GM18507 (cell line): ENCODE measurements around the gene WNK2.
"Not testable (repeated sequence)": the region's sequence is repeated elsewhere in the genome, so short reads cannot be mapped to it uniquely, and the experiment has no call there.

Experiments used
- DNase-seq: peaks from one replicate; pipeline ENCODE4 v3.0.0; 2011; ENCODE audit warnings: low read depth; ENCODE audit not compliant: insufficient read length; ENCODE audit errors: extremely low spot score
- FAIRE-seq: peaks from 2 replicates; lab custom pipeline; 2011; peaks lifted over from hg19 to GRCh38; lab: Jason Lieb, UNC

Gene WNK2

DNA sequence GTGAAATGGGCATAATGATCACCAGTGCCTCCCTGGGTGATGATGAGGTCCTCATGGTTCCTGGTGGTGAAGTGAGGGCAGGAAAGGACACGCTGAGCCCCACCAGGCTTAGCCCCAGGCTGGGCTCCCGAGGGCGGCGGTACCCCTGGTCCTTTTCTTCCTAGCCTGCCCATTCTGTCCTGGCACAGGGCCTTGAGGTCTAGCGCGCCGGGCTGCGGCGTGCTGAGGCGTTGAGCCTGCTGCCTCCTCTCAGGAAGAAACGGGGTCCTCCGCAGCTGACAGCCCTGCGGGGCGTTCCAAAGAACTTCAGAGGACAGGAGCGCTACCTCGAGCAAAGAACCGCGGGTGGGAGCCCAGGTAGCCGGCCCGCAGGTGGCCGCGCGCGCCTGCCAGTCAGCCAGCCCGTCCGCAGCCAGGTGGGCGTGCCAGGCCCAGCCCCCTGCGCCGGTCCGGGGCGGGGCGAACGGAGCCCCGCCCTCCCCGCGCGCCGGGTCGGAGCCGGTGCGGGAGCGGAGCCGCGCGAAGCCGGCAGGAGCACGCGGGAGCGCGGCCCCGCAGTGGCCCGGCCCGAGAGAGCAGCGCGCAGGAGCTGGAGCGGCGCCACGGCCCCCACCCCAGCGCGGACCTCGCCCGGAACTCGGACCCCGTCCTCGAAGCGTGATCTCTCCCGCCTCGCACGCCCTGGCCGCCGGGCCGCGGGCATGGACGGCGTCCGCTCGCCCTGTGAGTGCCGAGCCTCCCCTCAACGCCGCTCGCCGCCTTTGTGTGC lies at the start of gene WNK2:
Gene WNK2, plus strand, starts transcription at position 477 of the 769 bp plus-strand sequence. CDS start 791 bp downstream, outside the sequence.
- no peak for FAIRE-seq
- DNase-seq, result peak; percentile 40

DNA sequence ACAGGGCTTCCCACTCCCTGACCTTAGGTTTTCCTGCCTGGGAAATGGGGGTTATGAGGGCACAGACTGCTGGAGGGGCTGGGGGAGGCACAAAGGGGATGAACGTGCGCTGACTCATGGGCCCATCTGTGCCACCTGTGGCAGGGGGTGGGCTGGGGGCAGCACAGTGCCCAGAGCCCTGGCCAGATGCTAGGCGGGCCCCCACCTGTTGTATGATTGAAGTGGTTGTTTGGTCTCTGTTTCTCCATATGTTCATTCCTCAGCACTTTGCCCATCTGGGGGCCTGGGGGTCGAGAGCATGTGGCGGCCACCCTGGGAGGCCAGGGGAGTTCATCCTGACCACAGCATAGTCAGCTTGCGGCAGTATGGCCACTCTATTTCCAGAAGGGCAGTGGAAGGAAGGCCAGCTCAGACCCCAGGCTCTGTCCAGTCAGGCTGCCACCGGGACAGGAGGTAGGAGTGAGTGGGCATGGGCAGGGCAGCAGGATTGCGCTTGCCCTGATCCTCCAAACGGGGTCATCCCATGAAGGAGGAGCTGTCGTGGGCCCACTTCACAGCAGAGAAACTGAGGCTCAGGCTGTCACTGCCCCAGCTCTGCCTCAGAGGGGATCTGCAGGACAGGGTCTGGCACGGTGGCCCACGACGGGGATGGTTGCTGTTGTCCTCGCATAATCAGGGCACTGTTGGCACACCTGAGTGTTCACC lies 49.0 kb upstream of the WNK2 start:
- DNase-seq (no peak), FAIRE-seq (no peak)

DNA sequence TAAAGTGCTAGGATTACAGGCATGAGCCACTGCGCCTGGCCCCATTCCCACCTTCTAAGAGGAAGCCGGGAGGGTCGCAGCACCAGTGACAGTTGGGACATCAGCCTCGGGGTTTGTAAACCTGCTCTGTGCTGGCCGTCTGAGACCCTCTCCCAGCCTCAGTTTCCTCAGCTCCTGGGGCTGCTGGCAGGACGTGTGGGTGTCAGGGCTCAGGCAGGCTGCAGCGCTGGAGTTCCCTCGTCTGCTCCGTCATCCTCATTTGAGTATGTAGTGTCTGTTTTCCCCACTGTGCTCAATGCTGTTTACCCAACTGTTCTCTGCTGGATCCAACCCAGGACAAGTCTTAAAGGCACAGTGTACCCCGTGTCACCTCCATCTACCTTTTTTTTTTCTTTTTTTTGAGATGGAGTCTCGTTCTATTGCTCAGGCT lies 47.9 kb upstream of the WNK2 start:
- DNase-seq (no peak), FAIRE-seq (no peak)

DNA sequence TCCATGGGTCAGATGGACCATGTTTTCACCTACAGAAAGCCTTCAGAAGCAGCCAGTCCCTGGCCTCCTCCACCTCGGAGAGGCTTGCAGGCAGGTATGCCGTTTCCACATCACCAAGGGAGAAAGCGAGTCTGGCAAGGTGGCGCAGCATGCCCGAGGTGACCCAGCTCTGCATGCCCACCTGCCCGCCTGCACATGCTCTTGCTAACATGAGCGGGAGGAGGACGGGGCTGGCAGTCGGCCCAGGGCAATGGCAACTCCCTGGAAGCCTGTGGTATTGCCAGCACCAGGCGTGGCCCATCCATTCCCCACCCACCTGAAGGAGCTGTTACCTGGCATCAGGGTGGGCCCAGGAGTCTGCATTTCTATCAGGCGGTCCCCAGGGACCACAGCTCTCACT lies 46.6 kb upstream of the WNK2 start:
- no peak for DNase-seq
- FAIRE-seq, result no peak

DNA sequence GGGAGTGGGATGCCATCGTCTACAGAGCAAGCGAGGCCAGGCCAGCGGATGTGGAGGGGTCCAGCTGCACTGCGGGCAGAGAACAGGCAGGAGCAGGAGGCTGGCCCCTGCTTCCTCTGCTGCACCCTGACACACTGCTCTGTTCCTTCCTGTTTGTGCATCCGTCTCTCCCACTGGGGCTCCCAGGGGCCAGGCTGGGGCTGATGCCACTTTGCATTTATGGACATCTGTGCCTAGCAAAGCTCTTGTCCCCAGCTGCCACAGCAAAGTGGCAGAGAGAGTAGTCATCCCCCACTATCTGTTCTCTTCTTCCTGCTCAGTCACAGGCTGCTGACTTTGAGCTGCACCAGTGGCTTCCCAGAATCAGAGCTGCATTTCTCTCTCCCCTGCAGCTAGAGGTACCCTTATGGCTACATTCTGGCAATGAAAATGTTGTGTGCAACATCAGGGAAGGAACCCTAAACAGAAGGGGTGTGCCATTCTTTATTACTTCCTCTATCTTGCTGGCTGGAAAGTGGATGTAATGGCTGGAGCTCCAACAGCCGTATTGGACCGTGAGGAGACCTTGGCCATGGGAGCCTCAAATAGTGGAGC lies 45.7 kb upstream of the WNK2 start:
- FAIRE-seq (no peak), DNase-seq (no peak)

DNA sequence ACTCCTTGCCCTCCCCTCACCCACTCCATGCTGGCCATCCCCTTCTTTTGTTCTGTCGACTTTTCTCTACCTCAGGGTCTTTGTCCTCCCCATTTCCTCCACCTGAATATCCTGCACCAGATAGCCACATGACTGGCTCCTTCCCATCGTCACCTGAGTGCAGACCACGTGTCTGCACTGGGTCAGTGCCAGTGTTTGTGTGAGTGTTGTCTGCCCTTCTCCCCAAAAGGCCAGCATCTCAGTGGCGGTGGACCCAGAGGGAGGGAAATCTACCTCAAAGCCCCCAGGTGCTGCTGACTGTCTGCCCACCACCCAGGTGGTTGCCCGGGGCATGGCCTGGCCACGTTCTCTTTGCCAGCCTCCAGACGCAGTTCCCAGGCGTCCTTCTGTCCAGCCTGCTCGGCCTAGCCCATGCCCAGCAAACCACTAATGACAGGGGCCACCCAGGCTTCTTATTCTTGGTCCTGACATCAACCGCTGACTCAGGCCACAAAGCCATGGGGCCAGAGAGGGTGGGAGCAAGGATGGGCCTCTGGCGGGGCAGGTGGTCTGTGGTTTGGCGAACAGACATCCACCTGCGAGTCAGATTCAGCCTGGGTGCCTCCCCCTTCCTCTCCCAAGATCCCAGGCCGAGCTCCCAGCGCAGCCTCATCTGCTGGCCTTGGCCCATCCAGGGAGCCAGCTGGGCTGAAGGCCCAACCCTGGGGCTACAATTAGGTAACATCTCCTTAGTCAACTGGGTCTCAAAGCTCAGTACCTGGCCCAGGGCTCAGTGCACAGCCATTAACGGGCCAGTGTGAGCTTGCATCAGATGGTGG lies 44.4 kb upstream of the WNK2 start:
- DNase-seq (no peak), FAIRE-seq (no peak)

DNA sequence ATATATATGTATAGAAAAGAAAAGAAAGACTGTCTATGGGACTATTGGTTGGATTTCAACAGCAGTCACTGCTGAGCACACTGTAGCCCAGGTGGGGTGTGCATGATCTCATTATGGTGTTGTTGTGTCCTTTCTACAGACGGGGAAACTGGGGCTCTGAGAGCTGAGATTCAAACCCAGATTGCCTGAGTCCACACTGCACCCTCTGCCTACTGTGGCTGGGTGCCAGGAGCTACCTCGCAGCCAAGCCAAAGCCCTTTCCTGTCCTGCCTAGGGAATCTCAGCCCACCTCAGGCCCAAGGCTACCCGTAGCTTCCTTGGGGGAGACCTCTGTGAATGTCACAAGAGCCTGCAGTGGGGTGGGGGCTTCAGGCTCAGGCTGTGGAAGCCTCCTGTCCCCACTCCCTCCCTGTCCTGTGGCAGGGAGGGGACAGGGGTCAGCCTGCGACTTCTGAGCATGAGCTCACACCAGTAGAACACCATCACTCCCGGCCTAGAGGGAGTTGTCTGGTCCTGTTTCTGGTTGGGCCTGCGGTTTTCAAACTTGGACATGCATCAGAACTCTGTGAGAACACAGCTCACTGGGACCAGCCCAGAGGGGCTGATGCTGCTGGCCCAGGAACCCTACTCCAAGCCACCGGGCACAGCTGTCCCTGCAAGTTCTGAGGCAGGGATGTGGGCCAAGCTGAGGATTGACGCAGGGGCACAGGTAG lies 42.0 kb upstream of the WNK2 start:
- no peak for DNase-seq
- FAIRE-seq, result no peak

DNA sequence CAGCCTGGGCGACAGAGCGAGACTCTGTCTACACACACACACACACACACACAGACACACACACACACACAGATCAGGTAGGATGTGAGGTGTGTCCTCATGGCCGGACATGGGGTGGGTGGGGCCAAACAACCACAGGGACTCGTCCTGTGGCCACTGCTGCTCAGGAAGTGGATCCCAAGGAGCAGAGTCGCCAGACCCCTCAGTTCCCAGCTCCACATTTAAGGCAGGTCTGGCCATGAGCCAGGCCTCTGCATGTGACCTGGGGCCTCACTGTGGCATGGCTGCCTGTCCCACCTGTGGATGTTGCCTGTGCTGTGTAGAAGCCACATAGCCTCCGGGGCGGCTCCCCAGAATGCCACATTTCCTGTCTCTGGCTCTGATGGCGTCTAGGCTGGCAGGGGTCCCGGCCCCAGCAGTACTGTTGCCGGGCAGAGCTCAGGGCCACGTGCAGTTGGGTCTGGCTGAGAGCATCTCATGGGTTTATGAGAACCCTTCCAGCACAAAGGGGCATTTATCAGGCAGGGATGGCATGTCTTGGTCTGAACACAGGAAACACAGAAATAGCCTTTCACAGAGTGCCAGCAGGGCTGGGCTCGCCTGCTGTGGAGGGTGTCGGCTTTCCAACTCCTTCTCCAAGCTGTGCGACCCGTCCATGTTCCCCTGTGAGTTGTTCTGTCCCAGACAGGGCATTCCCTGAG lies 40.0 kb upstream of the WNK2 start:
- no peak for FAIRE-seq
- DNase-seq, result no peak

DNA sequence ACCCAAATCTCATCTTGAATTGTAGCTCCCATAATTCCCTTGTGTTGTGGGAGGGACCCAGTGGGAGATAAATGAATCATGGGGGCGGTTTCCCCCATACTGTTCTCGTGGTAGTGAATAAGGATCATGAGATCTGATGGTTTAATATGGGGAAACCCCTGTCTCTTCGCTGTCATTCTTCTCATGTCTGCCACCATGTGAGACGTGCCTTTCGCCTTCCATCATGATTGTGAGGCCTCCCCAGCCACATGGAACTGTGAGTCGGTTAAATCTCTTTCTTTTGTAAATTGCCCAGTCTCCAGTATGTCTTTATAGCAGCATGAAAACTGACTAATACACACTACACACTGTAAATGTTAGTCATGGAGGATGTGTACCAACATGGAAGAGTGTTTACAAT lies 37.2 kb upstream of the WNK2 start:
- DNase-seq, FAIRE-seq: not testable (repeated sequence)

DNA sequence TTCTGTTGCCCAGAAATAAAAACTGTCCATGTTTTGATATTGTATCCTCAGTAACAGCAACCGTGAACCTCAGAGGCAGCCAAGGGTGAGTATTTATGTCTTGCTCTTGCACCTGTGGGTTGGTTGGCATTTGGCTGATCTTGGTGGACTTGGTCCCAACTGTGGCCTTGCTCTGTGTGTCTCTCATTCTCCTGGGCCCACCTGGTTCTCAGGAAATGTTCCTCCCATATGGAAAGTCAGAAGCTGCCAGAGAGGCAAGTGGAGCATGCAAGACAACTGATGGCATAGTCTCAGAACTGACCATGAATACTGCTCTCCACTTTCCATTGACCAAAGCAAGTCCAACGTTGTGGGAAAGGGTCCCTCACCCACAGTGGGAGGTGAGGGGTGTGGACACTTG lies 36.3 kb upstream of the WNK2 start:
- DNase-seq, result no peak
- no peak for FAIRE-seq

DNA sequence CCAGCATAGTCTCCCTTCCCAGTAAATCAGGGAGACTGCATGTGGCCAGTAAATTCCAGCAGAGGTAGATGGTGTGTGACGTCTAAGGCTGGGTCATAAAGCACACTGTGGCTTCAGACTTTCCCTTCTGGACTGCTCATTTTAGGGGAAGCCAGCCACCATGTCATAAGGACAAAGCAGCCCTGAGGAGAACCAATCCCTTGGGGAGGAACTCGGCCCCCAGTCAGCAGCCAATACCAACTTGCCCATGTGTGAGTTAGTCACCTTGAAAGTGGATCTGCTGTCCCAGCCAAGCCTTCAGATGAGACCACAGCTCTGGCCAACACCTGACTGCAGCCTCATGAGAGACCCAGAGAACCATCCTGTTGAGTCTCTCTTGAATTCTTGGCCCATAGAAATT lies 35.2 kb upstream of the WNK2 start:
- DNase-seq (no peak), FAIRE-seq (no peak)

DNA sequence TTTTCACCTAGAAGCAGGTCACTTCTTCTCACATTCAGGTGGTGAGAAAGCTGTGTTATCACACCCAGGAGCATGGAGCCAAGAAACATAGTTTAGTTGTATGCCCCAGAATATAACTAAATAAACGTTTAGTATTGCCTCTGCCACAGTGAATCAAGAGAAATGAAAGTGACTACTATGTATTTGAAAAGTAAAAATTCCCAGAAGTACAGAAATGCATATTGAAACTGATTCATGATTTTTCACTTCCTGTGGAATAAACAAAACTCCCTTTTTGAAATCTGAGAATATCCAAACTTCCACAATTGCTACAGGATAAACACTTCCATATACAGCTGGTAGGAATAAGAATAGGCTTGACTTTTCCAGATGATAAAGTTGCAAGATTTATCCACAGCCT lies 34.6 kb upstream of the WNK2 start:
- no peak for DNase-seq
- no peak for FAIRE-seq

DNA sequence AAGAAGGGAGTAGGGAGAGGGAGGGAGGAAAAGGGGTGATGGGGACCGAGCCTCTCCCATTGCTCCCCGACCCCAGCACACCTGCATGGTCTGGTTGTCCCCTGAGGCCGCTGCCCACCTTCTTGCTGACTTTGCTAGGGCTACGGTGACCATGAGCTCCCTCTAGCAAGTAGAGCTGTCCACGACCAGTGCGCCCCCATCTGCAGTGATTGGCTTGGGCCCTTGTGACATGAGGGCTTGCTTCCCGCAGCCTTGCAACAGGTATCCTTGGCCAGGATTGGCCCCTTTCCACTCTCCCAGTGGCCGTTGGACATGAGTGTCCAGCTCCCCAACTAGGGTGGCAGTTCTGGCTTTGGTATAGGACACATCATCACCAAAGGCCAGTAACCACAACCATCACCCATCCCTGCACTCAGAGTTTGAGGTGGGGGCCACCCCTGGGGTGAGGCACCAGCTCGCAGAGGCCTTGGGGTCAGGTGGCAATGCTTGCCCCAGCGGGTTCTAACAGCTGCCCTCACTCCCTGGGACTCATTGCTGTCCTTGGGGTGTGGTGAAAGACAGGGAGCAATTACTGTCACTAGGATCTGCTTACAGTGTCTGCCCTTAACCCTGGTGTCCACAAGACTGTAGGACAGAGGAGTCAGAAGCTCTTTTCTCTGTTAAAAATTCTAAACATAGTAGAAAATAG lies 32.7 kb upstream of the WNK2 start:
- DNase-seq (no peak), FAIRE-seq (no peak)

DNA sequence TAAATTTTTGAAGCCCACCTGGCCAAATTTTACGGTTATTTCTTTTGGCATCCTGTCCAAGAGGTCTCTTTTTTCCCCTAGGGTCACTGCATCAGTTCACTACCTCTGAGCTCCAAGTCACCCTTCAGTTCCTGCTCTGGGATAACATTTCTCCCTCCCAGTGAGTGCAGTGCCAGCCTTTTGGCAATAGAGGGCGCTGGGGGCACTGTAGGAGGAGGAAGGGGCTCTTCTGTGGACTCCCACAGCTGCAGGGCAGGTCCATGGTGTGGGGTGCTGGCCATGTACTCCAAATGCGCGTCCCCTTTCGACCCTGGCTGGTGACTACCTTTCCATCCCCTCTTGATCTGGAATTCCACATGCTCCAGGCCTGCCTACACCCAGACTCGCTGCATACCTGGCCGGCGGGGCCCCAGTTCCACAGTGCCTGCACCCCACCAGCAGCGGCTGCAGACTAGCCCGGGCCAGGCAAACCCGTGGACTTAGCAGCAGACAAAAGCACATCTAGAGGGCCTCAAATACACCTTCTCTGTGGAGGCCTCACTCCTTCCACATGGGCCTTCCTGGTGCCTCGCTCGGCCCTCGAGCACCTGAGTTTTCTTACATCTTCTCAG lies 29.5 kb upstream of the WNK2 start:
- no peak for DNase-seq

DNA sequence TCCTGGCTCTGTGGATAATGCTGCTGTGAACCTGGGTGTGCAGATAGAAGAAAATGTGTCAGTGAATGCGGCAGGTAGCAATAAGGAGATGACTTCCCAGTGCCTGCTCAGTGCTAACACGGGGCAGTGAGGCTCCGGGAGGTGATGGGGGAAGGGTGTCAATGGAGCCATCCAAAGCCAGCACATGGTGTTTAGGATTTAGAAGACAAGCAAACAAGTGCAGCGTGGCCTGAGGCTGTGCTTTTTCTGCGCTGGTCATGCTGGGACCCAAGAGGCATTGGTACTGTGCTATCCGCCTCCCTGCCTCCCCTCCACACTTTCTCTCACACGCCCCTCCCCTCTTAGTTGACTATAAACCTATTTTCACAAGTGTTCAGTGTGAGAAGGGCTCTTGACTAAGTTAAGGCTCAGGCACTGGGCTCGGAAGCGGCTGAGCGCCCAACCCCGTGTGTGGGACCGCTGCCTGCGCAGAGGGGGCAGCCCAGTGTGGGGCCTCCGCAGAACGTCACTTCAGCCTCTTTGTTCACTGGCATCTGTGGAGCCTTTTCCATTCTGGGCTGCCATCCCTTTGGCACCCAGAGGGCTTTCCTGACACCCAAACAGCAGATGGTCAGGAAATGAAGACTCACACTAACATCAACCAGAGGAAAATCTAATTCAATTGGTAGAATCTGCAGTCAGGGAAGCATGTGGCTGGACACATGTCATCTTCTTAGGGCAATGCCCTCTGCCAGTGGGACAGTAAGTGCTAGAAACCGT lies 28.0 kb upstream of the WNK2 start:
- FAIRE-seq, result no peak
- DNase-seq, result no peak

More for the DNA sequence above, 29.5 kb upstream of the WNK2 start:
- FAIRE-seq, result no peak

DNA sequence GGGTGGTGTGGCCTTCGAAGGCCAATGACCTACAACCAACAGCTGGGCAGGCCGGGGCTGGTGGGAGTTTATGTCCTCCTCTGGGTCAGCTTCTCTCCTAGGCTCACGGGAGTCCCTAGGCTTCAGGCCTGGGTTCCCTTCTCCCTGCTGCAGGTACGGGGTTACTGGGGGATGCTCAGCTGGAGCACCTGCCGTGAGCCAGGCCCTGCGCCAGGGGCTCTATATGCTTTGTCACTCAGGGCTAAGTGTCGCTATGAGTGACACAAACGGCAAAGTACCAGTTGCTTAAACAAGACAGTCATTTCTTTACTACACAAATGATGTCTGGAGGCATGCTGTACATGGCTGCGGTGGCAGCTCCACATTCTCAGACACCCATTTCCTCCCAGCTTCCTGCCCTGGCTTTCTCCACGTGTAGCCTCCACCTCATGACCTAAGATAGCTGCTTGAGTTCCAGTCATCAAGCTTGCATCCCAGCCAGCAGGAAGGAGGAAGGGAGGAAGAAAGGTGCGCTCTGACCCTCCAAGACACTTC lies 27.4 kb upstream of the WNK2 start:
- no peak for FAIRE-seq
- DNase-seq, result no peak
